Ovary (tissue), 9 donors: ENCODE results near the gene COG5. TPM values are rescaled to one million over a fixed set of nuclear protein-coding genes. Genes with fewer than 3 reads are reported as not detected.

Experiments
- DNase-seq, 5 donors: peaks; one replicate each; pipeline ENCODE4 v3.0.0-alpha.2; 2019 to 2020
- H3K27ac ChIP-seq, 2 donors: fragments of 200-600 bp; one replicate each; pipeline versions ENCODE4 v1.5.1 to v1.8.0; 2019 to 2022
- H3K27me3 ChIP-seq: fragments of 200-600 bp; one replicate; pipeline ENCODE4 v1.8.0; 2022
- H3K36me3 ChIP-seq: fragments of 200-600 bp; sonication (generic); one replicate; pipeline ENCODE4 v1.5.1; 2019
- H3K4me1 ChIP-seq: one replicate; pipeline ENCODE4 v1.8.1; 2013; ENCODE audit warnings: mild to moderate bottlenecking, moderate library complexity; ENCODE audit not compliant: insufficient read depth
- H3K4me3 ChIP-seq: fragments of 200-600 bp; sonication (generic); one replicate; pipeline ENCODE4 v1.5.1; 2017
- H3K9me3 ChIP-seq, 2 donors: fragments of 200-600 bp in 1 of 2; sonication (generic) in 1 of 2; one replicate each; pipeline versions ENCODE4 v1.5.1 to v1.8.1; 2013 to 2019; ENCODE audit warnings: mild to moderate bottlenecking in 1 of 2, moderate library complexity in 1 of 2
- EP300 ChIP-seq: sonication (generic); formaldehyde crosslinking; IDR thresholded peaks from one replicate; pipeline ENCODE4 v1.6.1; 2017; ENCODE audit warnings: antibody characterized with exemption
- POLR2A ChIP-seq: fragments of 450-650 bp; IDR thresholded peaks from one replicate; pipeline ENCODE4 v1.6.1; 2017; ENCODE audit warnings: antibody characterized with exemption, mild to moderate bottlenecking, moderate library complexity
- WGBS, 3 donors: extraction: QIAGEN DNeasy Blood & Tissue Kit in 1 of 3; methylation state at CpG; one replicate each; pipeline versions ENCODE4 v1.1.5 to v1.1.7; 2013 to 2017; 5-methylcytosine and 5-hydroxymethylcytosine counted together
- intact Hi-C, 4 donors: fragments of 100-400 bp; cut with DNase I; formaldehyde crosslinking; loops; one replicate each; pipeline versions ENCODE4 v1.11.0 to v1.15.1; 2022 to 2023
- polyA plus RNA-seq, 2 donors: library from polyadenylated mRNA; stranded (reverse); fragments of 200-250 nt in 1 of 2; fragments of 350-450 nt in 1 of 2; fragmentation: Illumina TruSeq in 1 of 2; extraction: RNeasy Lipid Tissue Mini Kit (QIAGEN cat#74804) in 1 of 2; gene quantifications; one replicate each; pipeline ENCODE4 v1.2.3, GENCODE V29; 2013 to 2014
- total RNA-seq, 7 donors: library from RNA; depleted of rRNA in 2 of 7; stranded (reverse); fragments of >200 nt in 2 of 7; fragmentation: NEBNext Ultra II Directional in 3 of 7; extraction: Animal tissue kit (Norgen Biotek cat#: 25700) in 3 of 7; gene quantifications; one replicate each; pipeline versions ENCODE4 v1.1.0 to v1.2.4, GENCODE V29; 2016 to 2023
- TF ChIP-seq, protein P1 (sequence below), 3 donors: fragments of 450-650 bp in 2 of 3; fragments of 200-600 bp in 1 of 3; IDR thresholded peaks; one replicate each; pipeline versions ENCODE4 v1.5.1 to v1.8.0; 2016 to 2022; ENCODE audit warnings: antibody characterized with exemption in 3 of 3, mild to moderate bottlenecking in 1 of 3
- donor health status: DM: no; HTN: no; CAD: no; lungs with moderate emphysema.
- donor health status: DM: no; HTN: no; CAD: no.
- donor health status: Bipolar disorder and iron deficiency.
- donor health status: DM: yes; HTN: yes; CAD: no.
- donor health status: DM: no; HTN: no; CAD: no.
- donor health status: DM: yes; HTN: yes; CAD: no.

Gene COG5
- total and polyA plus RNA-seq, 9 donors, result 10.3 to 49.7 (median 37.6) TPM

DNA sequence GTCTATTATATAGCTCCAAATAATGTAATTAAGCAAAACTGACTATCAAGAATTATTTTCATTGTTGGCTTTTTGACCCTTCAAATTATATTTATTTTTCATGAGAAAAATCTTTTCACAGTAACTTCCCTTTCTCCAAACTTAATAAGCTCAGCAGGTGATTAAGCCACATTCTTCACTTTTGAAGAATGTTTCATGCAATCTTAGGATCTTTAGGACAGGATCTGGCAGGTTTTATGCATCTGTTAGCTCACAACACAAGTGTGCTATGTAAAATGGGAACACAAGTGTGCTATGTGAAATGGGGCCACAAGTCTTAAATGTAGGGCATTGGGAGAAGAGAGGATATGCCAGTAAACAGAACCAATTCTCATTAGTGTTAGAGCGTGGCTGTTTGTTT, 42.6 kb upstream of the COG5 start:
- Histone ChIP-seq H3K27me3 (no peaks in the 10 kb centered on the region), H3K4me1 (no peaks in the 10 kb centered on the region), H3K4me3 (no peak overlapping the region), H3K27ac (no peak overlapping the region), H3K36me3 (no peaks in the 10 kb centered on the region), H3K9me3 (no peaks in the 10 kb centered on the region)
- WGBS, 3 donors, result 97 to 100% (median 98%) methylated on average over 1 of the region's 1 CpG
- DNase-seq, result no peak
- TF ChIP-seq, protein P1, sequence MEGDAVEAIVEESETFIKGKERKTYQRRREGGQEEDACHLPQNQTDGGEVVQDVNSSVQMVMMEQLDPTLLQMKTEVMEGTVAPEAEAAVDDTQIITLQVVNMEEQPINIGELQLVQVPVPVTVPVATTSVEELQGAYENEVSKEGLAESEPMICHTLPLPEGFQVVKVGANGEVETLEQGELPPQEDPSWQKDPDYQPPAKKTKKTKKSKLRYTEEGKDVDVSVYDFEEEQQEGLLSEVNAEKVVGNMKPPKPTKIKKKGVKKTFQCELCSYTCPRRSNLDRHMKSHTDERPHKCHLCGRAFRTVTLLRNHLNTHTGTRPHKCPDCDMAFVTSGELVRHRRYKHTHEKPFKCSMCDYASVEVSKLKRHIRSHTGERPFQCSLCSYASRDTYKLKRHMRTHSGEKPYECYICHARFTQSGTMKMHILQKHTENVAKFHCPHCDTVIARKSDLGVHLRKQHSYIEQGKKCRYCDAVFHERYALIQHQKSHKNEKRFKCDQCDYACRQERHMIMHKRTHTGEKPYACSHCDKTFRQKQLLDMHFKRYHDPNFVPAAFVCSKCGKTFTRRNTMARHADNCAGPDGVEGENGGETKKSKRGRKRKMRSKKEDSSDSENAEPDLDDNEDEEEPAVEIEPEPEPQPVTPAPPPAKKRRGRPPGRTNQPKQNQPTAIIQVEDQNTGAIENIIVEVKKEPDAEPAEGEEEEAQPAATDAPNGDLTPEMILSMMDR (IDR thresholded peaks at IDR 0.05), result no peak
- TF ChIP-seq EP300, result no peak
- no peak for TF ChIP-seq POLR2A
- intact Hi-C loops, result no loop called here

DNA sequence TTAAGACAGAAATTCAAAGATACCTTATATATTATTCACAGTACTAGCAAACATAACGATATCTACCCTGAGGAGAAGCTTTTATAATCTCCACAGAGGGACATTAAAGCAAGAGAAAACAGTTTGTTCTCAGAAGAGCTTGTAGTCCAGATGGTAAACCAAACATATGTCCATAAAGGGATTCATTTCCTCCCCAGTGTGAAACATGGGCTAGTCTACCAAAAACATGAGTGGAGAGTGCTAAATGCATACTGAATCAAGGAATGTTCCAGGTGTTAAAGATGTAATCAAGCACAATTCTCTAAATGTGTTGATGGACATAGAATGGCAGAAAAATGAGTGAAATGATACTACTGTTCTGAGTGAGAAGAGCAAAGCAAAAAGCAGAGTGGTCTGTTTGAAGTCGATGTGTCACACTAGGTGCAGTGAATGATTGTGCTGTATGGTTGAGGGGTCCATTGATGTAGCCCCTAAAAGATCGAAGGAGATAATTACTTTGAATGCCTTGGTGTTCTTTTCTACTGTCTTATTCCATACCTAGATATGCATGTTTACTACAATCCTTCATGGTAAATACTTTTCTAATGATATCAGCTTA, 41.6 kb upstream of the COG5 start:
- intact Hi-C loops, result no loop called here
- Histone ChIP-seq H3K4me3 (no peak overlapping the region), H3K36me3 (no peaks in the 10 kb centered on the region), H3K27ac (no peak overlapping the region), H3K4me1 (no peaks in the 10 kb centered on the region), H3K9me3 (no peaks in the 10 kb centered on the region), H3K27me3 (no peaks in the 10 kb centered on the region)
- DNase-seq, result no peak
- TF ChIP-seq EP300, result no peak
- TF ChIP-seq, protein P1 (IDR thresholded peaks at IDR 0.05), result no peak
- TF ChIP-seq POLR2A, result no peak
- WGBS, 3 donors, result 92 to 96% (median 92%) methylated on average over 3 of the region's 3 CpGs

DNA sequence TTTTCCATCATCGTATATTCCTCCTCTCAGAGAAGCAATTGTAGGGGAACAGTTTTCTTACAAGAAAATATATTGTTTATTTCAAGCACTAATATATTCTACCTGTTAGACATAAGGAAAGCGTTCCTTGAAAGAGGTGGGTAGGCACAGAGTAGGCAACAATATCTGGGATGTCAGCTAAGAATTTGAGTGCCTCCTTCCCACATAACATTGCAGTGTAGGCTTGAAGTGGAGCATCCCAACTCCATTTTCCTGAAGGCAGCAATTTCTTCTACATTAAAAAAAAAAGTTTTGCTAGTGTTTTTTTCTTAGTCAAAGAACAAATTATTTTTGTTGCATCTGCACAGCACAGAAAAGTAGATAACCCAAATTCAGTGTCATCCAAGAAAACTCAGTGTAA, 37.1 kb upstream of the COG5 start:
- Histone ChIP-seq H3K36me3 (no peaks in the 10 kb centered on the region), H3K4me3 (no peak overlapping the region), H3K4me1 (no peaks in the 10 kb centered on the region), H3K9me3 (no peaks in the 10 kb centered on the region), H3K27me3 (no peaks in the 10 kb centered on the region), H3K27ac (peak overlapping the region in 1 of 2 donors; percentile 19)
- DNase-seq, result no peak
- 31 to 48% (median 31%) methylated on average over 2 of the region's 2 CpGs for WGBS, 3 donors
- no peak for TF ChIP-seq EP300
- TF ChIP-seq, protein P1 (IDR thresholded peaks at IDR 0.05), result no peak
- TF ChIP-seq POLR2A, result no peak
- intact Hi-C loops, result no loop called here

DNA sequence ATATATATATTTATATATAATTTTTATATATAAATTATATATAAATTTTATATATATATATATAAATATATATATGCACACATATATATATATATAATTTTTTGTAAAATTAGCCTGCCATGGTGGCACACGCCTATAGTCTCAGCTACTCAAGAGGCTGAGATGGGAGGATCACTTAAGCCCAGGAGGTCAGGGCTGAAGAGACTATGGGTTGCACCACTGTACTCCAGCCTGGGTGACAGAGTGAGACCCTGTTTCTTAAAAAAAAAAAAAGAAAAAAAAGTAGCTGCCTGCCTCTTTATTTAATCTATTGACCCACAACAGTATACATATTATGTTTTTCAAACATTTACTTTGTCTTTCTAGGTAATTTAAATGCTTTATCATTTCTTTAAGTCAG, 35.5 kb upstream of the COG5 start:
- TF ChIP-seq POLR2A (no peak), EP300 (no peak)
- TF ChIP-seq, protein P1 (IDR thresholded peaks at IDR 0.05), result no peak
- intact Hi-C loops, result no loop called here

More for the DNA sequence above, 35.5 kb upstream of the COG5 start:
- DNase-seq, result no peak
- WGBS, 3 donors, result 97 to 100% (median 98%) methylated on average over 1 of the region's 1 CpG
- Histone ChIP-seq H3K4me1 (peaks cover 1% of the 10 kb centered on the region), H3K27me3 (no peaks in the 10 kb centered on the region), H3K36me3 (no peaks in the 10 kb centered on the region), H3K9me3 (no peaks in the 10 kb centered on the region), H3K4me3 (no peak overlapping the region), H3K27ac (no peak overlapping the region)
